HepG2 (cell line): Measurements from ENCODE around the gene MAP3K5. TPM values are rescaled to one million over a fixed set of nuclear protein-coding genes. Genes with fewer than 3 reads are reported as not detected.

Experiments
- ATAC-seq: fragments of 200-7000 bp; cut with Tn5 transposase; 3 replicates; pipeline ENCODE4 v1.9.1; 2020; ENCODE audit warnings: mild to moderate bottlenecking, moderate library complexity
- BruUV-seq: library from RNA; stranded (reverse); fragments of 400-500 nt; replicated peaks from 2 replicates; lab custom pipeline; 2021; lab: Mats Ljungman, UMichigan
- CTCF ChIA-PET: fragments of 300-600 bp; formaldehyde crosslinking; extraction: SDS; loops from one replicate; lab custom pipeline; 2021; ENCODE audit warnings: low total read pairs, inconsistent platforms, low intra/inter-chr PET ratio; lab: Yijun Ruan, JAX
- POLR2A ChIA-PET: fragments of 350-600 bp; sonication (Branson Sonifier 250); formaldehyde crosslinking; loops from one replicate; lab custom pipeline; 2020; ENCODE audit warnings: antibody characterized with exemption, inconsistent platforms; lab: Yijun Ruan, JAX
- DNase-seq: peaks from one replicate; pipeline ENCODE4 v3.0.0-alpha.2; 2015; ENCODE audit warnings: low spot score
- FAIRE-seq: peaks from 3 replicates; lab custom pipeline; 2011; peaks lifted over from hg19 to GRCh38; lab: Jason Lieb, UNC
- H2AFZ ChIP-seq: one replicate; pipeline ENCODE4 v1.6.1; 2011; ENCODE audit warnings: low read length, inconsistent platforms
- H3K27ac ChIP-seq: fragments of 300-600 bp; 3 replicates; pipeline ENCODE4 v1.8.0; 2011; ENCODE audit warnings: mixed run types, mild to moderate bottlenecking, mixed read lengths, low read length, inconsistent platforms; ENCODE audit not compliant: insufficient read depth; ENCODE audit errors: extremely low read length
- H3K27me3 ChIP-seq, 2 experiments: fragments of 200-600 bp in 1 of 2; 2 replicates in 1 of 2; 3 replicates in 1 of 2; pipeline versions ENCODE4 v1.6.0 to v1.8.0; 2011; ENCODE audit warnings: low read length in 2 of 2, mild to moderate bottlenecking in 2 of 2, moderate library complexity in 2 of 2, inconsistent platforms in 1 of 2; ENCODE audit not compliant: insufficient read depth in 2 of 2, control insufficient read depth in 1 of 2
- H3K36me3 ChIP-seq, 2 experiments: fragments of 200-600 bp in 1 of 2; replicated peaks in 1 of 2; 2 replicates in 1 of 2; 3 replicates in 1 of 2; pipeline versions ENCODE4 v1.5.1 to v1.8.0; 2011; ENCODE audit warnings: low read length in 2 of 2, inconsistent platforms in 1 of 2; ENCODE audit not compliant: insufficient read depth in 2 of 2, control insufficient read depth in 1 of 2
- H3K4me1 ChIP-seq: 2 replicates; pipeline ENCODE4 v1.5.1; 2012; ENCODE audit warnings: low read length, inconsistent platforms; ENCODE audit not compliant: insufficient read depth
- H3K4me2 ChIP-seq: 2 replicates; pipeline ENCODE4 v1.6.0; 2011; ENCODE audit warnings: low read depth, low read length, inconsistent platforms
- H3K4me3 ChIP-seq, 3 experiments: fragments of 200-600 bp in 1 of 3; sonication (generic), shearing (Covaris generic) in 1 of 3; replicated peaks in 1 of 3; 2 replicates each; pipeline ENCODE4 v1.5.1; 2011 to 2016; ENCODE audit warnings: low read length in 3 of 3, inconsistent platforms in 2 of 3, low read depth in 2 of 3, mild to moderate bottlenecking in 2 of 3, control low read depth in 1 of 3, mixed read lengths in 1 of 3; ENCODE audit not compliant: insufficient read depth in 1 of 3
- H3K79me2 ChIP-seq: one replicate; pipeline ENCODE4 v1.6.1; 2011; ENCODE audit warnings: low read length, inconsistent platforms; ENCODE audit not compliant: insufficient read depth
- H3K9ac ChIP-seq: 2 replicates; pipeline ENCODE4 v1.6.0; 2011; ENCODE audit warnings: mild to moderate bottlenecking, low read depth, low read length, inconsistent platforms; ENCODE audit not compliant: insufficient read depth
- H3K9me3 ChIP-seq: 2 replicates; pipeline ENCODE4 v1.5.1; 2012; ENCODE audit warnings: mild to moderate bottlenecking, low read length
- H4K20me1 ChIP-seq: 2 replicates; pipeline ENCODE4 v1.6.0; 2011; ENCODE audit warnings: inconsistent platforms, mild to moderate bottlenecking, low read length, moderate library complexity; ENCODE audit not compliant: insufficient read depth
- BHLHE40 ChIP-seq: IDR thresholded peaks from 2 replicates; pipeline ENCODE4 v1.6.1; 2011; ENCODE audit warnings: low read length, improper control_type of control experiment
- PAWR ChIP-seq: sonication (generic); formaldehyde crosslinking; IDR thresholded peaks from 2 replicates; pipeline ENCODE4 v1.4.0; 2020; ENCODE audit warnings: missing genetic modification reagents, mild to moderate bottlenecking, borderline replicate concordance
- SPEN ChIP-seq: sonication (generic); formaldehyde crosslinking; IDR thresholded peaks from 2 replicates; pipeline ENCODE4 v1.5.1; 2020; ENCODE audit warnings: low read depth, mild to moderate bottlenecking, missing genetic modification reagents
- TOE1 ChIP-seq: sonication (generic); formaldehyde crosslinking; IDR thresholded peaks from 2 replicates; pipeline ENCODE4 v1.4.0; 2020; ENCODE audit warnings: mild to moderate bottlenecking, missing genetic modification reagents
- ZNF205 ChIP-seq: IDR thresholded peaks from 2 replicates; pipeline ENCODE4 v1.6.1; 2018; ENCODE audit warnings: missing biosample characterization, missing genetic modification reagents
- ZNF335 ChIP-seq: sonication (generic); formaldehyde crosslinking; IDR thresholded peaks from 2 replicates; pipeline ENCODE4 v1.4.0; 2020; ENCODE audit warnings: missing genetic modification reagents
- ZNF775 ChIP-seq: sonication (generic); formaldehyde crosslinking; IDR thresholded peaks from 2 replicates; pipeline ENCODE4 v1.4.0; 2020; ENCODE audit warnings: missing genetic modification reagents, mild to moderate bottlenecking, moderate library complexity, borderline replicate concordance
- WGBS: methylation state at CpG from one replicate; pipeline ENCODE4 v1.1.6; 2017; ENCODE audit warnings: low lambda C conversion rate; 5-methylcytosine and 5-hydroxymethylcytosine counted together
- in situ Hi-C: cut with HindIII; loops from 2 replicates; pipeline ENCODE4 v1.10.0; 2017; ENCODE audit warnings: low pct_unique_long_range_greater_than_20kb; ENCODE audit not compliant: extremely low pct_ligation_motif_present
- intact Hi-C: fragments of 100-400 bp; cut with micrococcal nuclease; formaldehyde crosslinking; loops from one replicate; pipeline ENCODE4 v1.10.0; 2022; ENCODE audit not compliant: unreplicated experiment
- polyA plus RNA-seq, 8 experiments: library from polyadenylated mRNA; depleted of rRNA in 3 of 8; stranded (reverse) in 7 of 8; unstranded in 1 of 8; fragments of >200 nt; fragmentation: Illumina TruSeq in 4 of 8; extraction: Trizol in 4 of 8; gene quantifications; 2 replicates each; pipeline versions ENCODE4 v1.2.1 to v1.2.3, GENCODE V29; 2011 to 2016; ENCODE audit warnings: low read depth in 4 of 8, missing spikeins in 1 of 8, mixed read lengths in 1 of 8; ENCODE audit not compliant: insufficient read depth in 1 of 8
- total RNA-seq, 5 experiments: library from RNA; depleted of rRNA; stranded (reverse); fragments of >200 nt; fragmentation: Illumina TruSeq; extraction: Trizol; gene quantifications; 2 replicates each; pipeline ENCODE4 v1.2.3, GENCODE V29; 2016; ENCODE audit warnings: low read depth in 1 of 5
- TF ChIP-seq, protein P1 (sequence below): sonication (generic); formaldehyde crosslinking; conservative IDR thresholded peaks from 2 replicates; pipeline ENCODE4 v1.8.0; 2022; ENCODE audit warnings: low read depth, missing genetic modification reagents
- TF ChIP-seq, protein P2 (sequence below), 2 experiments: IDR thresholded peaks; 2 replicates each; pipeline ENCODE4 v1.6.1; 2011 to 2012; ENCODE audit warnings: low read length in 2 of 2, borderline replicate concordance in 1 of 2, low read depth in 1 of 2, mild to moderate bottlenecking in 1 of 2, moderate library complexity in 1 of 2

Gene MAP3K5
- total and polyA plus RNA-seq, 2 of the 13 experiments (the other 11 are each of a cell fraction or from before 2014, with no cell fraction given), result not detected

DNA sequence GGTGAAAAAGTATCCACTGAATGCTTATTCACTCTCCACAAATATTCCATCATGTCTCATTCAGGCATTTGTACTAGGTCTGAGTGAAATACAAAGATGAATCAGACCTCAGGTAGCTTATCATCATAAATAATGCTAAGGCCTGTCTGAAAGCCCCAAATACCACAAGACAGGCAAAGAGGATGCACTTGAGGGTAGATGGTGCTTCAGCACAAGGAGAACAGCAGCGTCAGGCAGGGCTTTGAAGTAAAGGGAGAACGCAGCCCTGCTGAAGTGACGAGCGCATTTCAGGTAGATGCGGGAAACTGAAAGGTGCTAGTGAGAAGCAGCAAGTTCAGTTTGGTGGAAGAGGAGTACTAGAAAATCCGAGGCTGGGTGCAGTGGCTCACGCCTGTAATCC, 38.7 kb downstream of the MAP3K5 start:
- ChIA-PET CTCF (no interaction called here), POLR2A (no interaction called here)
- Histone ChIP-seq H2AFZ (no peak overlapping the region), H3K9me3 (no peaks in the 10 kb centered on the region), H3K36me3 (no peaks in the 10 kb centered on the region), H3K27me3 (peaks cover 0 to 6% of the 10 kb centered on the region in 2 experiments; a peak in 2 of 5 replicates), H4K20me1 (no peaks in the 10 kb centered on the region), H3K4me3 (no peak overlapping the region), H3K79me2 (no peaks in the 10 kb centered on the region), H3K27ac (no peak overlapping the region), H3K9ac (no peak overlapping the region), H3K4me2 (no peak overlapping the region), H3K4me1 (no peaks in the 10 kb centered on the region)
- FAIRE-seq, result no peak
- no peak for DNase-seq
- in situ Hi-C loops, result no loop called here
- TF ChIP-seq, protein P1, sequence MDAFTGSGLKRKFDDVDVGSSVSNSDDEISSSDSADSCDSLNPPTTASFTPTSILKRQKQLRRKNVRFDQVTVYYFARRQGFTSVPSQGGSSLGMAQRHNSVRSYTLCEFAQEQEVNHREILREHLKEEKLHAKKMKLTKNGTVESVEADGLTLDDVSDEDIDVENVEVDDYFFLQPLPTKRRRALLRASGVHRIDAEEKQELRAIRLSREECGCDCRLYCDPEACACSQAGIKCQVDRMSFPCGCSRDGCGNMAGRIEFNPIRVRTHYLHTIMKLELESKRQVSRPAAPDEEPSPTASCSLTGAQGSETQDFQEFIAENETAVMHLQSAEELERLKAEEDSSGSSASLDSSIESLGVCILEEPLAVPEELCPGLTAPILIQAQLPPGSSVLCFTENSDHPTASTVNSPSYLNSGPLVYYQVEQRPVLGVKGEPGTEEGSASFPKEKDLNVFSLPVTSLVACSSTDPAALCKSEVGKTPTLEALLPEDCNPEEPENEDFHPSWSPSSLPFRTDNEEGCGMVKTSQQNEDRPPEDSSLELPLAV (CRISPR knock-in tag), result no peak
- TF ChIP-seq ZNF775 (CRISPR knock-in tag), result no peak
- no peak for TF ChIP-seq ZNF335 (CRISPR knock-in tag)
- TF ChIP-seq, protein P2, sequence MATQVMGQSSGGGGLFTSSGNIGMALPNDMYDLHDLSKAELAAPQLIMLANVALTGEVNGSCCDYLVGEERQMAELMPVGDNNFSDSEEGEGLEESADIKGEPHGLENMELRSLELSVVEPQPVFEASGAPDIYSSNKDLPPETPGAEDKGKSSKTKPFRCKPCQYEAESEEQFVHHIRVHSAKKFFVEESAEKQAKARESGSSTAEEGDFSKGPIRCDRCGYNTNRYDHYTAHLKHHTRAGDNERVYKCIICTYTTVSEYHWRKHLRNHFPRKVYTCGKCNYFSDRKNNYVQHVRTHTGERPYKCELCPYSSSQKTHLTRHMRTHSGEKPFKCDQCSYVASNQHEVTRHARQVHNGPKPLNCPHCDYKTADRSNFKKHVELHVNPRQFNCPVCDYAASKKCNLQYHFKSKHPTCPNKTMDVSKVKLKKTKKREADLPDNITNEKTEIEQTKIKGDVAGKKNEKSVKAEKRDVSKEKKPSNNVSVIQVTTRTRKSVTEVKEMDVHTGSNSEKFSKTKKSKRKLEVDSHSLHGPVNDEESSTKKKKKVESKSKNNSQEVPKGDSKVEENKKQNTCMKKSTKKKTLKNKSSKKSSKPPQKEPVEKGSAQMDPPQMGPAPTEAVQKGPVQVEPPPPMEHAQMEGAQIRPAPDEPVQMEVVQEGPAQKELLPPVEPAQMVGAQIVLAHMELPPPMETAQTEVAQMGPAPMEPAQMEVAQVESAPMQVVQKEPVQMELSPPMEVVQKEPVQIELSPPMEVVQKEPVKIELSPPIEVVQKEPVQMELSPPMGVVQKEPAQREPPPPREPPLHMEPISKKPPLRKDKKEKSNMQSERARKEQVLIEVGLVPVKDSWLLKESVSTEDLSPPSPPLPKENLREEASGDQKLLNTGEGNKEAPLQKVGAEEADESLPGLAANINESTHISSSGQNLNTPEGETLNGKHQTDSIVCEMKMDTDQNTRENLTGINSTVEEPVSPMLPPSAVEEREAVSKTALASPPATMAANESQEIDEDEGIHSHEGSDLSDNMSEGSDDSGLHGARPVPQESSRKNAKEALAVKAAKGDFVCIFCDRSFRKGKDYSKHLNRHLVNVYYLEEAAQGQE (IDR thresholded peaks at IDR 0.05; ENCODE audit: borderline replicate concordance in 1 of 2, low read depth in 1 of 2, low read length in 2 of 2), result no peak
- no peak for TF ChIP-seq BHLHE40
- TF ChIP-seq SPEN (CRISPR knock-in tag), result no peak
- TF ChIP-seq TOE1 (CRISPR knock-in tag), result no peak
- no peak for TF ChIP-seq ZNF205 (CRISPR knock-in tag)
- no peak for TF ChIP-seq PAWR (CRISPR knock-in tag)
- ATAC-seq, result no peak
- no TSS peak for BruUV-seq
- intact Hi-C loops, result no loop called here
- WGBS, result 46% methylated on average over 7 of the region's 7 CpGs
